IgD-negative memory B cell (primary cell): ENCODE results near the gene SPATA31C1. TPM values are rescaled to one million over a fixed set of nuclear protein-coding genes. Genes with fewer than 3 reads are reported as not detected.
A peak's percentile ranks its signal among the peaks of the same experiment; 100 is the strongest.
"Not testable (repeated sequence)": the region's sequence is repeated elsewhere in the genome, so short reads cannot be mapped to it uniquely, and the experiment has no call there.

Experiments
- H3K27ac Mint-ChIP-seq, 3 donors: one replicate each; pipeline ENCODE4 v1.8.0; 2020 to 2022; ENCODE audit warnings: mild to moderate bottlenecking in 3 of 3, mixed read lengths in 3 of 3, moderate library complexity in 1 of 3
- H3K27me3 Mint-ChIP-seq: one replicate; pipeline ENCODE4 v1.8.0; 2021; ENCODE audit warnings: mixed read lengths
- H3K36me3 Mint-ChIP-seq: one replicate; pipeline ENCODE4 v1.8.0; 2020; ENCODE audit warnings: mild to moderate bottlenecking, mixed read lengths
- H3K4me1 Mint-ChIP-seq, 3 donors: one replicate each; pipeline ENCODE4 v1.8.0; 2020 to 2022; ENCODE audit warnings: mixed read lengths in 3 of 3, mild to moderate bottlenecking in 1 of 3
- H3K4me3 Mint-ChIP-seq, 4 donors: one replicate each; pipeline ENCODE4 v1.8.0; 2020 to 2022; ENCODE audit warnings: mild to moderate bottlenecking in 4 of 4, mixed read lengths in 4 of 4, moderate library complexity in 3 of 4
- H3K9me3 Mint-ChIP-seq, 3 donors: one replicate each; pipeline ENCODE4 v1.8.0; 2020 to 2021; ENCODE audit warnings: mixed read lengths in 3 of 3, mild to moderate bottlenecking in 1 of 3
- polyA plus RNA-seq: library from polyadenylated mRNA; unstranded; fragments of 300-500 nt; fragmentation: Illumina TruSeq; gene quantifications from one replicate; pipeline ENCODE4 v1.2.3, GENCODE V29; 2021

Gene SPATA31C1
- polyA plus RNA-seq, 1 donor from 2014 or later = not detected

DNA sequence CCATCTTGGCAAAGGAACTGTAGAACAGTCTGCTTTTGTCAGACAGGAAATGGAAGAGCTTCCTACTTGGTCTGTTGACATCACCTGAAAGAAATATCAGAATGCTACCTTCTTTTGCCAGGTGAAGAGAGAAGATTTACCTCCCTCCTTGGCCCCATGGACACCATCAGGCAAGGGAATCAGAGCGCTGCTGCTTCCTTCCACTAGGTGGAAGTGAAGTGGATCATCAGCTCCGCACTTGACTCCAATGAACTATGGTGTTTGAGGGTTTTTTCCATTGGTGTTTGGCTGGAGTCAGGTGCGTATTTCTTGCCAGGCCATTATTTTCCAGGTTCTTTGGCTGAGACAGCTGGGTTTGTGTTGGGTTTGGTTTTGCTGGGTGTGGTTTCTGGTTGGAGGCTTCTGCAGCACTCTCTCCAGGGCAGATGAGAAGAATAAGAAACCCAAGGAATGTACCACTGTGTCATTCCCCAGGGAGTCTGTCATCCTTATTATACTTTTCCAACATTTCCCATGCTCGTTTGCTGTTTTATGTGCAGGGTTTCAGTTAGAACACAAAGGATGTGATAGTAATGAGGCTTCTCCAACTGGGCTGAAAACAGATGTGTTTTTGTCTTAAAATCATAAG lies 22.6 kb upstream of the SPATA31C1 start:
- Mint-ChIP-seq H3K4me1 (no peaks in the 10 kb centered on the region), H3K36me3 (no peaks in the 10 kb centered on the region), H3K27me3 (no peaks in the 10 kb centered on the region), H3K9me3 (peaks cover 0 to 8% (median 0%) of the 10 kb centered on the region in 3 donors), H3K4me3 (no peak overlapping the region), H3K27ac (no peak overlapping the region)

DNA sequence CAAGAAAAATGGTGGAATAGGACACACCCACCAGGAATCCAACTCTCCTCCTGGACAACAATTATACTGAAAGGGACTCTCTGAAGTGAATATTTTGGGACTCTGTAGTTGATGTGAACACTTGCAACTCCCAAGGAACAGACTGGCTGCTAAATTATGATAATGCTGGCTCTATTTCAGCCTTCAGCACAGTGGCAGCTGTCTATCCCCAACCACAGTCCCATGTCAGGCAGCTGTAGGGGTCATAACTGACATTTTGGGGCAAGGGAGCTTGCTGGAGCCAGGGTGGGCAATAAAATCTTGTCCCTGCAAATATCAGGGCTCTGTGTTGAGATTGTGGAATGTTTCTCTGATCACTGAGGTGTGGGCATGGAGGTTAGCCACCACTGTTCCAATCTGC lies 20.9 kb upstream of the SPATA31C1 start:
- Mint-ChIP-seq H3K4me3 (no peak overlapping the region), H3K27me3 (no peaks in the 10 kb centered on the region), H3K27ac (no peak overlapping the region), H3K9me3 (peaks cover 0 to 12% (median 9%) of the 10 kb centered on the region in 3 donors), H3K36me3 (no peaks in the 10 kb centered on the region), H3K4me1 (no peaks in the 10 kb centered on the region)

DNA sequence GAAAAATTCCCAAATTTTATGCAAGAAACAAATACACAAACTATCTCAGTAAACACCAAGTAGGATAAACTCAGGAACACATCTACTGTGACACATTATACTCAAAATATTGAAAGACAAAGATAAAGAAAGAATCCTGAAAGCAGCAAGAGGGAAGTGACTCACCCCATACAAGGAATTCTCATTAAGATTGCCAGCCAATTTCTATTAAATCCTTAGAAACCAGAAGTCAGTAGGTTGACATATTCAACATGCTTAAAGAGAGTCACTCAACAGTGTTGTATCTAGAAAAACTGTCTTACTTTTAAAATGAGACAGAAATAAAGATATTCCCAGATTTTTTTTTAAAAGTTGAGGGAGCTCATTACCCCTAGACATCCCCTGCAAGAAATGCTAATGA lies 19.6 kb upstream of the SPATA31C1 start:
- H3K4me3 Mint-ChIP-seq = no peak overlapping the region
- H3K9me3 Mint-ChIP-seq = peaks cover 0 to 12% (median 9%) of the 10 kb centered on the region in 3 donors
- no peaks in the 10 kb centered on the region for H3K36me3 Mint-ChIP-seq
- no peaks in the 10 kb centered on the region for H3K4me1 Mint-ChIP-seq
- H3K27me3 Mint-ChIP-seq = no peaks in the 10 kb centered on the region
- no peak overlapping the region for H3K27ac Mint-ChIP-seq

GRCh38 chr9:87902371-87902770 lies 15.4 kb upstream of the SPATA31C1 start:
- H3K4me1 Mint-ChIP-seq, H3K27me3 Mint-ChIP-seq, H3K27ac Mint-ChIP-seq, H3K4me3 Mint-ChIP-seq, H3K36me3 Mint-ChIP-seq: not testable (repeated sequence)
- peaks cover 0 to 22% (median 9%) of the 10 kb centered on the region in 3 donors for H3K9me3 Mint-ChIP-seq

DNA sequence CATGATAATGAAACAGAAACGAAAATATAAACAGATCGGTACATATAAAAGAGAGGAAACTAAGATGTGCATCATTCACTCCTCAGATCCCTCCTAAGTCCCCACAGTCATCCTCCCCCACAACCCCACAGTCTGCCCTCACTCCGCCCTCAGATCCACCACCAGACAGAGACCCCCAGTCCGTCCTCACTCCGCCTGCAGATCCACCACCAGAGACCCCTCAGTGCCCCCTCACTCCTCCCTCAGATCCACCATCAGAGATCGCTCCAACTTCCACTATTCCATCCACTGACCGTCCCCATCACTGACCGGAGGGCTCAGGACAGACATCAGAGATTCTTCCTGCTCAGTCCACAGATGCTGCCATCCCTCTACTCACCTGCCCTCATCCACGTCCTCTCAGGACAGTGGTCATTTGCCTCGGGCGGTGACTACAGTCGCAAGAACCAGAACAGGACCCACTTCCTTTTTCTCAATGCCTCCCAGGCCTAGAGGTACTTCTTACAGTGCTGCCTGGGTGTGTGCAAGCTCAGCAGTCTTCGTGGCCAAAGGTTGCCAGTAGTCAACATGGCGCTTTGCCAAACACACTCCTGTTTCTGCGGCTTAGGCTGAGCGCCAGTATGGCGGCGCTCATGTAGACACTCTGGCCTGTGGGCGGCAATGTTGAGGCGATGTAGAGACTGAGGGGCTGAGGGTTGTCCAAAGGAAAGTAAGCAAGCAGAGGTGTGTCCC lies 8.3 kb upstream of the SPATA31C1 start:
- no peaks in the 10 kb centered on the region for H3K4me1 Mint-ChIP-seq
- H3K9me3 Mint-ChIP-seq = peaks cover 0 to 8% (median 0%) of the 10 kb centered on the region in 3 donors
- H3K36me3 Mint-ChIP-seq = no peaks in the 10 kb centered on the region
- H3K4me3 Mint-ChIP-seq = peak overlapping the region in 1 of 4 donors; percentile 33
- H3K27ac Mint-ChIP-seq = no peak overlapping the region
- H3K27me3 Mint-ChIP-seq = no peaks in the 10 kb centered on the region

DNA sequence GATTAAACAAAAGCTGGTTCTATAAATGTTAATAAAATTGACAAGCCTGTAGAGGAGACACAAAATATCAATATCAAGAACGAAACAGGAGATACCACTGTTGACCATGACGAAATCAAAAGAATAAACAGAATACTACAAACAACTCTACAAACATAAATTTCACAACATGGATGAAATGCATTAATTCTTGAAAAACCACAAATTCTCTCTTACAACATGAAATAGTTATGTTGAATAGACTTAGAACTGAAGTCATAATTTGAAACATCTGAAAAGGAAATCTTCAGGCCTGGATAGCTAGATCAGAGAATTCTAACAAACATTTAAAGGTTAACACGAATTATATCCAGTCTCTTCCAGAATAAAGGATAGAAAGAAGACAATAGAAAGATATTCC lies 6.9 kb upstream of the SPATA31C1 start:
- Mint-ChIP-seq H3K27ac (no peak overlapping the region), H3K9me3 (peaks cover 0 to 6% (median 0%) of the 10 kb centered on the region in 3 donors), H3K4me1 (no peaks in the 10 kb centered on the region), H3K36me3 (no peaks in the 10 kb centered on the region), H3K4me3 (no peak overlapping the region), H3K27me3 (no peaks in the 10 kb centered on the region)

- not testable (repeated sequence) for H3K4me1 Mint-ChIP-seq, H3K27ac Mint-ChIP-seq, H3K4me3 Mint-ChIP-seq, H3K9me3 Mint-ChIP-seq, H3K27me3 Mint-ChIP-seq, H3K36me3 Mint-ChIP-seq
Measured at GRCh38 chr9:87919013-87919412, 1.3 kb downstream of the SPATA31C1 start.

DNA sequence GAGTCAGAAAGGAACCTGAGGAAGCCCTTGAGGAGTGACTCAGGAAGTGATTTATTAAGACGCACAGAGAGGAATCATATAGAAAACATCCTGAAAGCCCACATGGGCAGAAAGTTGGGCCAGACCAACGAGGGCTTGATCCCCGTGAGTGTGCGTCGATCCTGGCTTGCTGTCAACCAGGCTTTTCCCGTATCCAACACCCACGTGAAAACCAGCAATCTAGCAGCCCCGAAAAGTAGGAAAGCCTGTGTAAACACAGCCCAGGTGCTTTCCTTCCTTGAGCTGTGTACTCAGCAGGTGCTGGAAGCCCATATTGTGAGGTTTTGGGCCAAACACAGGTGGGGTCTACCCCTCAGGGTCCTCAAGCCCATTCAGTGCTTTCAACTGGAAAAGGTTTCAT lies 3.8 kb downstream of the SPATA31C1 start:
- H3K27me3 Mint-ChIP-seq, H3K27ac Mint-ChIP-seq, H3K36me3 Mint-ChIP-seq, H3K4me1 Mint-ChIP-seq, H3K4me3 Mint-ChIP-seq, H3K9me3 Mint-ChIP-seq: not testable (repeated sequence)

DNA sequence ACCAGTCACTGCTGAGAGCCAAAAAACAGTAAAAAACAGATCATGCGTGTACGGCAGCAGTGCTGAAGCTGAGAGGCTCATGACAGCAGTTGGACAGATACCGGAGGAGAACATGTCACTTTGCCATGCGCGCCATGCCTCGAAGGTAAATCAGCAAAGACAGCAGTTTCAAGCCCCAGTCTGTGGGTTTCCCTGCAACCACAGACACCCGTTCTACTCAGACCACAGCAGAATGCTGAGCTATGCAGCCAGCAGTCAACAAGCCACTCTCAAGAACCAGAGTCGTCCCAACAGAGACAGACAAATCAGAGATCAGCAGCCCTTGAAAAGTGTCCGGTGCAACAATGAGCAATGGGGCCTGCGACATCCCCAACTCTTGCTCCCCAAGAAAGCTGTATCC lies 5.2 kb downstream of the SPATA31C1 start:
- H3K27me3 Mint-ChIP-seq, H3K36me3 Mint-ChIP-seq, H3K4me3 Mint-ChIP-seq: not testable (repeated sequence)

DNA sequence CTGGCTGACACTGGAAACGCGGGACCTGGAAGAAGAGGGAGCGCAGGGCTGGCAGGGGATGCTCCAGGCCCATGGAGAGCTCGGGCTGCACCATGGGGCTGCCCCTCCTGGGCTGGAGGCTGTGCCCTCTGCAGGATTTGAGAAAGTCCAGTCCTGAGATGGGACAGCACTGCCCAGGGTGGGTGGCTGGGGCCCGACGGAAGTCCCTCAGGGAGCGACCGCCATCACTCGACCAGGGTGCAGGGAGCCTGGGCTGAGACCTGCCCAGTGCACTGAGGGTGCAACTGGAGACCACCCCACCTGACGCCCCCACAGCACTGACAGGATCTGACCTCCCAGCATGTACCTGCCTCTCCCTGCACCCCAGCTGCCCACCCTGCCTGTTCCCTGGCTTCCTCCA lies 7.1 kb downstream of the SPATA31C1 start:
- H3K4me1 Mint-ChIP-seq, H3K27me3 Mint-ChIP-seq, H3K9me3 Mint-ChIP-seq, H3K4me3 Mint-ChIP-seq, H3K36me3 Mint-ChIP-seq, H3K27ac Mint-ChIP-seq: not testable (repeated sequence)

More for the DNA sequence above, 5.2 kb downstream of the SPATA31C1 start:
- not testable (repeated sequence) for H3K9me3 Mint-ChIP-seq, H3K27ac Mint-ChIP-seq, H3K4me1 Mint-ChIP-seq

DNA sequence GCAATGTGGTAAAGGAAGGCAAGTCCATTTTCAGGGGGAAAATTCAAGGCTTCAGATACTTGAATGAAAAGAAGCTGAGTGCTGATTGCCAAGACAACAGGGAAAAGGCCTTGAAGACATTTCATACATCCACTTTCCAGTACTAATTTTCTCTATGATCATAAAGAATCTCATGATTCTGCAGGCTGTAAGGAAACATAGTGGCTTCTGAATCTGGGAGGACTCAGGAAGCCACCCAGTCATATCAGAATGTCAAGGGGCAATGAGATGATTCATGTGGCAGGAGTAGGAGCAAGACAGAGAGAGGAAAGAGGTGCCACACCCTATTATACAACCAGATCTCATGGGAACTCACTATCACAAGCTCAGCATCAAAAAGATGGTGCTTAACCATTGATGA lies 11.4 kb downstream of the SPATA31C1 start:
- not testable (repeated sequence) for H3K4me1 Mint-ChIP-seq

DNA sequence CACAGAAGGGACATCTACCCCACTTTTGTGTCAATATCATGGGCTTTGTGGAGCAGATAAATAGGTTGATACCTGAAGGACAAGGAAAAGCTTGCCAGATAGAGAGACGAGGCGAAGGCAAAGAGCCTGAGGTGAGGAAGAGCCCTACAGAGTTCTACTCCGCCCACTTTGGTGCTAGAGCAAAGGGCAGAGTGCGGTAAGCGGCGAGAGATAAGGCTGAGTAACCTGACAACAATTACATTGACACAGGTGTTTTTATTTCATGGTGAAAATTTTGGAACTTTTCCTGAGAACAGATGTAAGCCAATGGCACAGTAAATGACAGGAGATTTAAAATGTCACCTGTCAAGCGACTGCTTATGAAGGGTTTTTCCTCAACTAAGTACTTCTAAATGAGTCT lies 16.7 kb downstream of the SPATA31C1 start:
- not testable (repeated sequence) for H3K9me3 Mint-ChIP-seq, H3K27me3 Mint-ChIP-seq, H3K4me3 Mint-ChIP-seq, H3K4me1 Mint-ChIP-seq, H3K27ac Mint-ChIP-seq, H3K36me3 Mint-ChIP-seq

More for the DNA sequence above, 11.4 kb downstream of the SPATA31C1 start:
- not testable (repeated sequence) for H3K4me3 Mint-ChIP-seq, H3K9me3 Mint-ChIP-seq, H3K36me3 Mint-ChIP-seq, H3K27me3 Mint-ChIP-seq, H3K27ac Mint-ChIP-seq

DNA sequence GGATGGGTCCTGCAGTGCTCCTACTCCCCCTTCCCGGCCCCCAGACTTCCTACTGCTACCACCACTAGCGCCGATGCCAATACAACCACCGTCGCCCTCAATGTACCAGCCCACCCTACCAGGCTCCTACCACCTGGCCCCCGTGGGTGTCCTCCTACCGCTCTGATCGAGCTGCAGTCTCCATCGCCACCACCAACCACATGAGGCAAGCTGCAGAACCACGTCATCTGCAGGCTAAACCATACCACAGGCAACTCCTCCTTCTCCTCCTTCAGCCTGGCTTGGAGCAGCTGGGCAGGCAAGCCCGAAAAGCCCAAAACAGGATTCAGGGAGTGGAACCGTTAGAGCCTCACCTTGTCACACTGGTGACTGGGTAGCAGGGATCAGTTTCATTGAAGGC lies 19.6 kb downstream of the SPATA31C1 start:
- H3K27me3 Mint-ChIP-seq, H3K27ac Mint-ChIP-seq, H3K36me3 Mint-ChIP-seq, H3K4me1 Mint-ChIP-seq, H3K4me3 Mint-ChIP-seq, H3K9me3 Mint-ChIP-seq: not testable (repeated sequence)

DNA sequence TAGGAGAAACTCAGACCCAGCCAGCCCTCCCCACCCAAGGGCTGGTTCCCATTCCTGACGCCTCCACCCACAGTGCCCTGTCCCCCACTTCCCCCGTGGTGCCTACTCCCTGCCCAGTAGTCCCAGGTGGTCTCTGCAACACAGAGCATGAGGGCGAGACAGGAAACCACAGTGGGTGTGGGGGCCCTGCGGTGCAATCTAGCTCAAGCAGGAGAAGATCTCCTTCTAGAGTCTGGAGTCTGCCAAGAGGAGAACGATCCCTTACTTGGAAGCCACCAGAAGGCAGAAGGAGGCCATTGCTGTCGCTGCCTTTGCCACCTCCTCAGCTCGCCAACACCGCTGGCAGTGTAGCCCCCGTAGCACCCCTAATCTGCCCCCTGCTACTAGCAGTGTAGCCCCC lies 20.2 kb downstream of the SPATA31C1 start:
- H3K4me1 Mint-ChIP-seq, H3K4me3 Mint-ChIP-seq, H3K36me3 Mint-ChIP-seq, H3K27ac Mint-ChIP-seq, H3K27me3 Mint-ChIP-seq, H3K9me3 Mint-ChIP-seq: not testable (repeated sequence)

DNA sequence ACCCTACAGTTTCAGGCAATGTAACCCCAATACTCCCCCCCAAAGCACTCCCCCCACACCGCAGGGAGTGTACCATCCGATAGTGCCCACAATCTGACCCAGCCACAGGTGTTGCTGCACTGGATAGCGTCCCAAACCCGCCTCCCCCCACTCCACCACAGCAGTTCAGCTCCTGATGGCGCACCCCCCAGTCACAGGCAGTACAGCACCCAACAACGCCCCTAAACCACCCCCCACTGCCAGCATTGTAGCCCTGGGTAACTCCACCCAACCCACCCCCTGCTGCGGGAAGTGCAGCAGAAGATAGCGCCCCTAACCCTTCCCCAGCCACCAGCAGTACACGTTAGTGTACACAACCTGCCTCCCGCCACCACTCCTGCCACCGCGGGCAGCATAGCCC lies 20.6 kb downstream of the SPATA31C1 start:
- H3K9me3 Mint-ChIP-seq, H3K4me3 Mint-ChIP-seq, H3K27ac Mint-ChIP-seq, H3K4me1 Mint-ChIP-seq, H3K36me3 Mint-ChIP-seq, H3K27me3 Mint-ChIP-seq: not testable (repeated sequence)

GRCh38 chr9:87939096-87939495 lies 21.3 kb downstream of the SPATA31C1 start:
- not testable (repeated sequence) for H3K4me3 Mint-ChIP-seq, H3K4me1 Mint-ChIP-seq, H3K27ac Mint-ChIP-seq

More at GRCh38 chr9:87939096-87939495, 21.3 kb downstream of the SPATA31C1 start:
- not testable (repeated sequence) for H3K27me3 Mint-ChIP-seq, H3K9me3 Mint-ChIP-seq, H3K36me3 Mint-ChIP-seq
